ENCODE measurements around the gene HIC1.

HIC1 gene

DNA sequence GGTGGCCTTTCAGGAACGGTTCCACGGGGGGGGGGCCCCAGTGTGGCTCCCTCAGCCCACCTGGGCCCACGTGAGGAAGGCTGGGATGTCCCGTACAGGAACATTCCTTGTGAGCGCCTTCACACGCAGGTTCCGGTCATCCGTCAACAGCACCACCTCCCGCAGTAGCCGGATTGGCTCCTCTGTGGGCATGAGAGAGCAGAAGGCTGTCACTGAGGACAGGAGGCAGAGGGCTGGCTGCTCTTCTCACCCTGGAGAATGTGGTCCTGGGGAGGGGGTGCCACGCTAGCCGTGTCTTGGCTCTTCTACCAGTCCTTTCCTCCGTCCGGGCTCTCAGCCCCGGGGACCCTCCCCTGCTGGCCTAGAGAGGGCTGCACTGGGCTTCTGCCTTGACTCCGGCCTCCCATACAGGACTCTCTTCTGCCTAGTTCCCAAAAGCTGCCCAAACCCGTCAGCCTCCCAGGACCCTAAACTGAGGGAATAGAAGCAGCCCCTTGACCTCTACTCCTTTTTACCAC, 6.6 kb downstream of the HIC1 start:
- H3K4me1 ChIP-seq (ENCODE audit: low read depth, poor library complexity, severe bottlenecking): no peaks in the 10 kb centered on the region
- no peaks in the 10 kb centered on the region for H4K20me1 ChIP-seq (ENCODE audit: insufficient read depth)
- no peak overlapping the region for H3K4me2 ChIP-seq

DNA sequence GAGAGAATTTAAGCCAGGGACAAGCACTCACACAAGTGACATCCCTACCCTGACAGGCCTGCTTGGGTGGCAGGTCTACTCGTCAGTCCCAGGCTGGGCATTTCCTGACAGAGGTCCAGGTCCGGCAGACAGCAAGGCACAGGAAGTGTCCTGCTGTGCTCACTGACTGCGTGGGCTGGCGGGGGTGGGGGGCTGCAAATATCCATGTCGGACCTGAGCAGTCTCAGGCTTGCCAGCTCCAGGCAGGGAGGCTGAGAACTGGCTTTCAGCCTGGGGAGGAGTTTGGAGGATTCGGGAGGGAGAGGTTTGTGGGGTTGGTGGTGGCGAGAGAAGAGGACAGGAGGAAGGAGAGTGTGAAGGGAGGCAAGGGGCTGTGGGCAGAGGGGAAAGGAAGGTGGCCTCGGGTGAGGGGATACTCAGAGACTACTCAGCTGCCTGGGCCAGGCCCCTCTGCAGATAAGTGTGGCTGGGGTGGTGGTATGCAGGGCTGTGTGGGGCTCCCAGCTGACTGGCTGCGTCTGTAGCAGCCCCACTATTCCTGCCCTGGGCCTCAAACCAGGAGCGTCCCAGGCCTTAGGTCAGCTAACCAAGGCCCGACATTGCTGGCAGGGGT, 7.8 kb downstream of the HIC1 start:
- no peaks in the 10 kb centered on the region for H3K4me1 ChIP-seq (ENCODE audit: low read depth, poor library complexity, severe bottlenecking)
- no peak overlapping the region for H3K9ac ChIP-seq
- no peaks in the 10 kb centered on the region for H3K79me2 ChIP-seq (ENCODE audit: insufficient read depth, low read depth)
- H4K20me1 ChIP-seq (ENCODE audit: insufficient read depth): no peaks in the 10 kb centered on the region
- TF ChIP-seq, protein P1, sequence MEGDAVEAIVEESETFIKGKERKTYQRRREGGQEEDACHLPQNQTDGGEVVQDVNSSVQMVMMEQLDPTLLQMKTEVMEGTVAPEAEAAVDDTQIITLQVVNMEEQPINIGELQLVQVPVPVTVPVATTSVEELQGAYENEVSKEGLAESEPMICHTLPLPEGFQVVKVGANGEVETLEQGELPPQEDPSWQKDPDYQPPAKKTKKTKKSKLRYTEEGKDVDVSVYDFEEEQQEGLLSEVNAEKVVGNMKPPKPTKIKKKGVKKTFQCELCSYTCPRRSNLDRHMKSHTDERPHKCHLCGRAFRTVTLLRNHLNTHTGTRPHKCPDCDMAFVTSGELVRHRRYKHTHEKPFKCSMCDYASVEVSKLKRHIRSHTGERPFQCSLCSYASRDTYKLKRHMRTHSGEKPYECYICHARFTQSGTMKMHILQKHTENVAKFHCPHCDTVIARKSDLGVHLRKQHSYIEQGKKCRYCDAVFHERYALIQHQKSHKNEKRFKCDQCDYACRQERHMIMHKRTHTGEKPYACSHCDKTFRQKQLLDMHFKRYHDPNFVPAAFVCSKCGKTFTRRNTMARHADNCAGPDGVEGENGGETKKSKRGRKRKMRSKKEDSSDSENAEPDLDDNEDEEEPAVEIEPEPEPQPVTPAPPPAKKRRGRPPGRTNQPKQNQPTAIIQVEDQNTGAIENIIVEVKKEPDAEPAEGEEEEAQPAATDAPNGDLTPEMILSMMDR (conservative IDR thresholded peaks at IDR 0.05; ENCODE audit: low read depth, low read length): no peak
- H3K27me3 ChIP-seq (ENCODE audit: insufficient read depth, low read depth): no peaks in the 10 kb centered on the region
- H3K27ac ChIP-seq: no peak overlapping the region
- no peaks in the 10 kb centered on the region for H3K36me3 ChIP-seq (ENCODE audit: insufficient read depth)
- H3K4me2 ChIP-seq: no peak overlapping the region
- H2AFZ ChIP-seq (ENCODE audit: low read depth): no peak overlapping the region
- H3K4me3 ChIP-seq (IDR thresholded peaks at IDR 0.05; ENCODE audit: insufficient read depth, low read depth, low read length): no peak overlapping the region

More for the DNA sequence above, 6.6 kb downstream of the HIC1 start:
- Histone ChIP-seq H3K27ac (no peak overlapping the region), H3K9ac (no peak overlapping the region), H3K4me3 (IDR thresholded peaks at IDR 0.05; ENCODE audit: insufficient read depth, low read depth, low read length) (no peak overlapping the region), H3K79me2 (ENCODE audit: insufficient read depth, low read depth) (no peaks in the 10 kb centered on the region), H2AFZ (ENCODE audit: low read depth) (no peak overlapping the region), H3K36me3 (ENCODE audit: insufficient read depth) (no peaks in the 10 kb centered on the region), H3K27me3 (ENCODE audit: insufficient read depth, low read depth) (no peaks in the 10 kb centered on the region)
- TF ChIP-seq, protein P1 (conservative IDR thresholded peaks at IDR 0.05; ENCODE audit: low read depth, low read length): no peak

- no peak overlapping the region for H3K9ac ChIP-seq
- H3K27ac ChIP-seq: no peak overlapping the region
- peaks cover 5% of the 10 kb centered on the region for H3K4me1 ChIP-seq (ENCODE audit: low read depth, poor library complexity, severe bottlenecking)
- no peak overlapping the region for H3K4me2 ChIP-seq
- no peaks in the 10 kb centered on the region for H3K27me3 ChIP-seq (ENCODE audit: insufficient read depth, low read depth)
- TF ChIP-seq, protein P1 (conservative IDR thresholded peaks at IDR 0.05; ENCODE audit: low read depth, low read length): no peak
- no peaks in the 10 kb centered on the region for H4K20me1 ChIP-seq (ENCODE audit: insufficient read depth)
- H3K4me3 ChIP-seq (IDR thresholded peaks at IDR 0.05; ENCODE audit: insufficient read depth, low read depth, low read length): no peak overlapping the region
- H3K36me3 ChIP-seq (ENCODE audit: insufficient read depth): no peaks in the 10 kb centered on the region
- no peaks in the 10 kb centered on the region for H3K79me2 ChIP-seq (ENCODE audit: insufficient read depth, low read depth)
- no peak overlapping the region for H2AFZ ChIP-seq (ENCODE audit: low read depth)
Observed at GRCh38 chr17:2063261-2064146, 8.6 kb downstream of the HIC1 start.

DNA sequence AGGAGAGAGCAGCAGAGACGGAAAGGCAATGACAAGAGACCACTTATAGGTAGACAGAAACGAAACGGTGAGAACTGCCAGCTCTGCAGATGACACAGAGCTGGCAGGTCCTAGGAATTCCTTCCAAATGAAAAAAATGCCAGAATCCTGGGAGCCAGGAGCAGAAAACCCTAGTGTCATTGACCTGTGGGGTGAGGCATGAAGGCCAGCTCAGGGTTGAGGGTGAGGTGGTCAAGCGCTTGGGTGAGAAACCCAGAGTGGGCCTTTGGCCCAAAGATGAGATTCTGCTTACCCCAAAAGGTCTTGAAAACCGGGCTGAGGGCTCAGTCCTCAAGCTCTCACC, 9.2 kb downstream of the HIC1 start:
- Histone ChIP-seq H3K4me3 (IDR thresholded peaks at IDR 0.05; ENCODE audit: insufficient read depth, low read depth, low read length) (no peak overlapping the region), H3K79me2 (ENCODE audit: insufficient read depth, low read depth) (no peaks in the 10 kb centered on the region), H3K27ac (no peak overlapping the region), H3K4me2 (no peak overlapping the region), H3K36me3 (ENCODE audit: insufficient read depth) (no peaks in the 10 kb centered on the region), H3K4me1 (ENCODE audit: low read depth, poor library complexity, severe bottlenecking) (peaks cover 11% of the 10 kb centered on the region), H4K20me1 (ENCODE audit: insufficient read depth) (no peaks in the 10 kb centered on the region), H3K9ac (no peak overlapping the region), H3K27me3 (ENCODE audit: insufficient read depth, low read depth) (no peaks in the 10 kb centered on the region), H2AFZ (ENCODE audit: low read depth) (no peak overlapping the region)
- TF ChIP-seq, protein P1 (conservative IDR thresholded peaks at IDR 0.05; ENCODE audit: low read depth, low read length): no peak
